Epidermal melanocyte (primary cell): ENCODE results near the gene GRAMD2A.

Source experiments
- DNase-seq: peaks from one replicate; pipeline ENCODE4 v3.0.0; 2011; ENCODE audit warnings: low spot score; ENCODE audit not compliant: insufficient read length

Gene GRAMD2A

DNA sequence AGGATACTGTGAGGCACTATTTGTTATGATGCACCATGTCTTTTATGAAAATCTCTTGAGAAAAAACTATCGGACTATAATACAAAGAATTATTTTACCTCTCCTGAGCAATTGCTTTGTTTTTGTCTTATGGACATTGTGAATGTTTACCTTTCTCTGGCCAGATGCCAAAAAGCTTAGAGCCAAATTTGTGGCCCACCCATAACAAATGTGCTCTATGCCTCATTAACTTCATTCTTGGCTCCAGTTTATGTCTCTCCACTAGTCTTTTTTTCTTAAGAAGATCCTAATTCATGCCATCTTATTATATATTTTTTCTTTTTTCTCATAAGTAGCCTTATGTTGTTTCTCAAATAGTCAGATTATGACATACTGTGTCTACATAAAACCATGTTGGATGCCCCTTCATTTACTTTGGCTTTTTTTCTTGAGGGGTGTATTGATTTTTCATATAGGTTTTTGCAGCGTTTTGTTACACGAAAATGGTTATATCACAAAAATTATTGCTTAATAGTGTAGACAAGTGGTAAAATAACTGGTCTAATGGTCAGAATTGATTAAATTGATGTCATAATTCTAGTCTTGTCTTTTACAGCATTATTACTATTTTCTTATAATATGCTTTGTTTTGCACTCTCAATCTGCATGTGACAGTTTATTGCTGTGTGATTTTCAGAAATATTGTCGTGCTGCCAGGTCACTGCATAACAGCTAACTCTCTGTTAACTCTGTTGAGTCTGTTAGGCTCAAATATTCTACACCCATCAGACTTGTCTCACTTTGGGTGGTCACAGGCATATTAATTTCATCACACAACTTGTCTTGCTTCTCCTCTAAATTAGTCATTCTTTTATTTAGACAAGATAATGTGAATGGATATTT lies 61.2 kb downstream of the GRAMD2A start:
- no peak for DNase-seq

DNA sequence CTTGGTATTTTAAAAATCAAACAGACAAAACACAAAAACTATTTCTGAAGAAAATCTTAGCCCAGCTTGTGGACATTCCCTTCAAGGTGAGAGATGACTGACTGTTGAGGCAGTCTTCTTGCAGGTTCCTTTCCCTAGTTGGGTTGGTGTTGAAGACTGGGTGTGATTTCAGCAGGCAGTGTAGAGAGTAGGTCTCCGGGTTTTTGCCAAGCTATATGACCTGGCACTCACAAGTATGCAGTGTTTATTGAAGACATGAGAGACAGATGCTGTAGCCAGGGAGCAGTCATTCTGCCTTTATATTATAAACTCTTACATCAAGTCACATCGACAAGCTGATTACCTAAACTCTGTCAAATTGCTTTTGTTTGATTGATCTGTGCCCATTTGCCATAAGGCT lies 61.9 kb downstream of the GRAMD2A start:
- no peak for DNase-seq

DNA sequence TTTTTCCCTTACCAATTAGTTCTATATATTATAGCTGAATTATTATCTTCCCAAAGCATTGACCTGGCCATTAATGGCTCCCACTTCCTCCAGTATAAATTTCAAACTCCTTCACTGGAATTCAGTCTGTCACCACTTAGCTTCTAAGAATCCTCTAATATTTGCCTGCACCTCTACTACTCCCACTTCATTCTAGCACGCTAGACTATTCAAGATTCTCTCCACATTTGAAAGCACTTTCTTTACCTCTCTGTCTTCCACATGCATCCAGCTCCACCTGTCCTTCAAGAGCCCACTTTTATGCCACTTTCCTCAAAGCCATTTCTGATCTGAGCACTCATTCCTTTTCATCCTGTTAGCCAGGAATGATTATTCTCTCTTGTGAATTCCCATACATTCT lies 64.4 kb downstream of the GRAMD2A start:
- DNase-seq, result no peak

DNA sequence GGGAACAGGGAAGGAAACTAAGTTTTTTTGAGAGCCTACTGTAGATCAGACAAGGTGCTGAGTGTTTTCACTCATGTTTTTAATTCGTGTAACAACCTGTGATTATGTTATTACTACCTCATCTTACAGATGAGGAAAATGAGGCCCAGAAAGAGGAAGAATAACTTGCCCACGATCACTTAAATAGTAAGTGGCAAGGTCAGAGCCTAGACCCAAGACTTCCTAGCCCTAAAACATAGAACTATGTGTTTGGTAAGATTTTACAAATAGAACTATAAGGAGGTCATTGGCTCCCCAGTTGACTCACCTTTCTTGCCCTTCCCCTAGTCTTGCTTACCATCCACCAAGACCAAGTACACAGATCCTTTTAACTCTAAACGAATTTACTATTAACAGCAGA lies 65.7 kb downstream of the GRAMD2A start:
- no peak for DNase-seq

DNA sequence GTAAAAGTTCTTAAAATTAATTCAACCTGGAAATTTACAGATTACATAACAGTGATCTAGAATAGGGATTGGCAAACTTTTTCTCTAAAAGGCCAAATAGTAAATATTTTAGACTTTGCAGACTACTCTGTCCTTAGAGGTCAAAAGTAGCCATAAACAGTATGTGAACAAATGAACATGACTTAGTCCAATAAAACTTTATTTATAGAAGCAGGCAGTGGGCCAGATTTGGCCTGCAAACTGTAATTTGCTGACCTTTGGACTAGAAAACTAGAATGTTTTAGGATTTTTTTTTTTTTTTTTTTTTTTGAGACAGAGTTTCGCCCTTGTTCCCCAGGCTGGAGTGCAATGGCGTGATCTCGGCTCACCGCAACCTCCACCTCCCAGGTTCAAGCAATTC lies 67.3 kb downstream of the GRAMD2A start:
- no peak for DNase-seq

DNA sequence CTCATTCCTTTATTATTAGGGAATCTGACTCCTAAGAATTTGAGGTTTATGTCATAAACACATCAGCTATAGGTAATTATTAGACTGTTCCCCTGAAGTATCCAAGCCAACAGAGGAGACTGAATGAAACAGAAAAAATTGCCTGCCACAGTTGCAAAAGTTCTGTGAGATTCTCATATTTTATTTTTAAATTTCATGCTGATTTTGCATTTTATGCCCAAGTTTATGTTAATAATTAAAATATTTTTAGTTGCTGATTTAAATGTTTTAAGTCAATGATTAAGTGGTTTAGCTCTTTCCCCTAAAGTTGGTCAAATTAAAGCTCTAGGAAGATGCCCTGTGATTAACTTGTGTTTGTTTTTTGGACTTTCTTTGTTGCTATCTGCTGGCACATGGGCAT lies 69.2 kb downstream of the GRAMD2A start:
- no peak for DNase-seq

DNA sequence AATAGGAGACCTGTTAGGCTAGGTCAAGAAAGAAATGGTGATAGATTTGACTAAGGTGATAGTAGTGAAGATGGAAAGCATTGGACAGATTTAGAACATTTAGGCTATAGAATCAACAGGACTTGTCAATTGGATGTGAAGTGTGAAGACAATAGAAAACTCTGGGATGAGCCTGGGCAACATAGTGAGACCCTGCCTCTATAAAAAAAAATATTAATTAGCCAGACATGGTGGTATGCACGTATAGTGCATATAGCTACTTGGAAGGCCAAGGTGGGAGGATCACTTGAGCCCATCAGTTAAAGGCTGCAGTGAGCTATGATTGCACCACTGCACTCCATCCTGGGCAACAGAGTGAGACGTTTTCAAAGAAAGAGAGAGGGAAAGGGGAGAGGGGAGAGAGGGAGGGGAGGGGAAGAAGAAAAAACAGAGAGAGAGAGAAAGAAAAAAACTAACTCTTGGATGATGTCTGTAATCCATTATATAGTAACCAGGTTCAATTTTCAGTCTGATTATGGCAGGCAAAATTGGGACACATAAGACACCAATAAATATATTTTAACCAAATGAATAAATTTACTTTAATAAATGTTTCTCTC lies 69.8 kb downstream of the GRAMD2A start:
- no peak for DNase-seq

DNA sequence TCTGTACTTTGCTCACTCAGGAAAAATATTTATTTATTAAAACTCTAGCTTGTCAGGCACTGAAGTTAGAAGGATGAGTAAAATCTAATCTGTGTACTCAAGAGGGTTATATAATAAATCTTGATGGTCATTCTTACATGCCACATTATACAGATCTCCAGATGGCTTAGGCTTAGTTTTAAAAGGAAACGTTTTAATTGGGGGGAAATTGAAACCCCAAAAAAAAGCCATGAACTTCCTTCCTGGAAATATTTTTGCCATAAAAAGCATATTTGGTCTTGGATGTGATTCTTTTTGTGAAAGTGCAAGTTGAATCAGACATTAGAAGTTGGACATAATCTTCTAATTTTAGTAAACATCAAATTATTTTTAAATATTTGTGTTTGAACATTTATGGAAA lies 73.4 kb downstream of the GRAMD2A start:
- DNase-seq, result no peak

DNA sequence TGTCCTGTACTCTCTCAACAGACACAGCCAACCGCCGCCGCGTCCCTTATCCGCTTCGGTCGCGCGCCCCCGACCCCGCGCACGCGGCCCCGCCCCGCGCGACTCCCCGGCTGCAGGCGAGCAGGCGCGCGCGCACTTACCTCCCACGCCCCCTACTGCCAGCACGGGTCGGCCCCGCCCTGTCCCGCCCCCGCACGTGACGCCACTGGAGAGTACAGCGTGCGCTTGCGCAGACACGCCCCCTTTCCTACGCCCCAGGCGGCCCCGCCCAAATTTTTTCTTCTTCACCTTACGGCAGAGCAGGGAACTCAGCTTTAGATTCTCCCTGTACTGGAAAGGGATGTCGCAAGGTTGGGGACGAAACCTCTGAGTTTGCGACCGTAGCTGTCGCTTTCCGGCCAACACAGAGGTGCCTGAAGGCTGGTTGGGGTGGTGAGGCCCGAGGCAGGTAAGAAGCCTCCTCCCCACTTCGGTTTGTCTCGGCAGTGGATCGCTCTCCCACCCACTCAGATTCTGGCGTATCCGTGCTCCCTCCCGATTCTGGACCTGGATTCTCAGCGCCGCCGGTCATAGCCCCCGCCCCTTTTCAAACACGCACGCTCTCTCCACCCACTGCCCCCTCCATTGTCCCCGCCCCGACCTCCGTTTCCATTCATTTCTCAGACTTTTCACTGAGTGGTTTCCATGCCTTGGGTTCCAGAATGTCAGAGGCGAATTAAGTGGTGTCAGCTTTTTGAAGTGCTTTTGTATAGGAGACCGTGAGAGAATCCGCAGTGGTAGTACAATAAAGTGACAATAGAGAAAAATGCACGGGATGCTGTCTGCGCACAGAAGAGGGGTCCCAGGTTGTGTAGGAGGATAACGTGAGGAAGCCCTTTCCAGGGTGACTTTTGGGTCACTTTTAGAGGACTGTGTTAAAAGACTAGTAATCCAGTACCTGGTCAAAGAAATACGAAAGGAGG lies 79.3 kb downstream of the GRAMD2A start, which contains the start of the genes MYO9A and SENP8:
TSS of gene MYO9A (minus strand) at position 134 of the 962 bp plus-strand sequence. CDS start 71,587 bp downstream, outside the sequence.
TSS of gene SENP8 (plus strand) at position 387 of the 962 bp plus-strand sequence. CDS start 21,221 bp downstream, outside the sequence.
- DNase-seq, result peak; percentile 77

DNA sequence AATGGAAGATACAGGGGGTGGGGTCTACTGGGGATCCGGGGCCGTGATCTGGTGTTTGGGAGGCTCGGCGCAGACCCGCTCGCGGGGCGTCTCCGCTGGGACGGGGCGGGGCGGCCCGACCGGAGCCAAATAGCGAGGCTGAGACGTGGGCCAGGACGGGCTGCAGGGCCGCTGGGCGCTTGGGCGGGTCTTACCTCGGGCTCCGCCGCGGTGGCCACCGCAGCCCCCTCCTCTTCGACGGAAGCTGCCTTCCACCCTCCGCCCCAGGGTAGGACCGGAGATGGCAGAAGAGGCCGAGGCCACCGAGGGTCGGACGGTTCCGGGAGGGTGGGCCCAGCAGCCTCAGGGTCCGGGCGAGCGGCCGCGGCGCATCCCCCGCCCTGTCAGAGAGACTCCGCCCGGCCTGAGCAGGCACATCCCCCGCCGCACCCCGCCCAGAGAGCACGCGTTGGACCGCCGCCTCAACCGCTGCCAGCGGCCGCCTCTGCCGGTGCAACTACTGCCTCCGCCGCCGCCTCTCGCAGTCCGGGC lies 80.0 kb downstream of the GRAMD2A start:
- DNase-seq, result peak; percentile 74

DNA sequence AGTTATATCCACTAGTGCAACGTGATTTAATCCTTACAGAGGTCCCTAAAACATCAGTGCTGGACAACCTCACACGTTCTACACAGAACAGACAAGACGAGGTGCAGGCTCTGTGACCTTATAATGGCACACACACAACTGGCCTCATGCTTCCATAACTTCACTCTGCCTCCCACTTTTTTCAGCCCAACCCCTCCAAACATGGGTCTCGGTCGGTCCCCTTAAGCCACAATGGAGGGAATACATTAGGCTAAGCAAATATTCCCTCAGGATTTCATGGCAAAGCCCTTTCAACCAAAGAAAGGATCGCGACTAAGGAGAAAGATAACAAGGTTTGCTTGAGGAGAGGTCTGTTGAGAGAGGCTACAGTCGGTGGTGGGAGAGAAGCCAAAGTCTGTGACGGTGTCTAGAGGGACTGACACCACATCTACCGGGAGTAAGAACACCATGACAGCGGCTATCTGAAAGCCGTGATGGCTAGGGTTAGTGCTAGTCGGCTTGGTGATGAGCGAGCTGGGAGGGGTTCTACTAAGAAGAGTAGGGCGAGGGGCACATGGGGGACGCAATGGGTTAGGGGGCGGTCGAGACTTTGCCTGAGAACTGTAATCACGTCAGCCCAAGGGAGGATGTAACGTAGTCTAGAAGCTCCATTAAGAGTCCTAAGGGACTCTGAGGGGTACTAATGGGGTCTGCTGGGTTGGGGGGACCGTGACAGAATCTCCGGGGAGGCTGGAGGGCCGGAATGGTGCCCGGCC lies 80.7 kb downstream of the GRAMD2A start:
- no peak for DNase-seq

DNA sequence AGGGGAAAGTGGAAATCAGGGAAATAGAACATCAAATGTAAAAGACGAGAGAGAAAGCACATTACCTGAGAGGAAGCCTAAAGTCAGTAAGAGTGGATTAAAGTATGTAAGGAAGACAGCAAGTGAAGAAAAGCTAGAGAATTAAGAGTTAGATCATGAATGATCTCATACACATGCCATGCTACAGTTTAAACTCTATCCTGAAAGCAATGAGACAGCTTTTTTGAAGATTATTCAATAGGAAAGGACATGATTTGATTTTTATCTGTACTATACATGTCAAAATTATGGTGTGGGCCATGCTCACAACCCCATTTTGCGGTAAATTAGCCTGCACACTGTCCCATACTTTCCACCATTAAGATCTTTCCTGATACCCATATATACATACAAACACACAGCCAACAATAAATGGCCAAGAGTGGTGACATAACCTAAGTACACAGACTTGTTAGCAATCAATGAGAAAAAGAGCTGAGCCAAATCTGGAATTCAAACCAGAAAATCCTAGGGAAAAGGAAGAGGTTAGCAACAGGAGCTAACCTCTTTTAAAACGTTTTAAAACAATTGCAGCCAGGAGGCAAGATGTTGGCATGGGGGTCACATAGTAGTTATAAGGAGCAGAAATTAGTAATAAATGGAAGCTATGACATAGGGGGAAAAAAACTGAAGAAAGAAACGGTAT lies 84.1 kb downstream of the GRAMD2A start:
- DNase-seq, result no peak

DNA sequence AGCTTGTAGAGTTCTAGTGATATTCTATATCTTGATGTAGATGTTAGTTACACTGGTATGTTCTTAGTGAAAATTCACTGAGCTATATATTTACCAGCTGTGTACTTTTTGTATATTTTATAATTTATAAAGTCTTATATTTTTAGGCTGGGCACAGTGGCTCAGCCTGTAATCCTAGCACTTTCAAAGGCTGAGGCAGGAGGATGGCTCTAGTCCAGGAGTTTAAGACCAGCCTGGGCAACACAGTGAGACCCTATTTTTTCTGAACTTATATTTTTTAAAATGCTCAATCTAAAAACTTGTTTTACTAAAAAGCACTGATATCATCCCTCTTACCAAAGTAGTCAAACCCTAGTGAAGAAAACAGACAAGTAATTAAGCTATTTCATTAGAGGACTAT lies 84.8 kb downstream of the GRAMD2A start:
- DNase-seq, result no peak

DNA sequence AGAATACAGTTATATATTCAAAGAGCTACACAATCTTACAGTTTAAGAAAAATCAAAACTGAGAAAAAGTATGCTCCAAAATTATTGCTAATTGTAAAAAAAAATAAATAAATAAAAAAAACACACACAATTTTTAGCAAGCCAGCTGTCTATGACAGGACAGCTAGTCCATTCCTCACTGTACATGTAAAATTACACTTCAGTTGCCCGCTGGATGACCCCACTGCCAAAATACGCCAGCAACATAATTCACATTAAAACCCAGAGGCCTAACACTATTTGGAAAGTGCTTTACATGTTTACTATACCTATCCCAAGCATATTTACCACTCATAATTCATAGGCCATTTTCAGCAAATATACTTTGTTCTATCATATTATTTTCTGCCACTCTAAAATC lies 85.5 kb downstream of the GRAMD2A start:
- no peak for DNase-seq

DNA sequence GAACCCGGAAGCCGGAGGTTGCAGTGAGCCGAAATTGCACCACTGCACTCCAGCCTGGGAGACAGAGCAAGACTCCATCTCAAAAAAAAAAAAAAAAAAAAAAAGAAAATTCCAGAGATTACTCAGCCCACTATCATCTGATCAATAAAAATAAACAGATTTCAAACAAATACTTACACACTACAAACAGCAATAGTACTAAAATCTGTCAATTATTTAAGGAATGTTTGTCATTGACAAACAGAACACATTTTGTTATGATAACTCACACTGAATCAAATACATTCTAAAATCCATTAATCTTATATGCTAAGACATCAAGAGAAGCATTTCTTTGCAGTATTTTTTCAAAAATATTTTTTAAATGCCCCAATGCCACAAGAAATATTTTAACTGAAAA lies 87.2 kb downstream of the GRAMD2A start:
- no peak for DNase-seq
